HL-60 (cell line): Measurements from ENCODE around the gene CXCL13.
"Not testable (repeated sequence)": the region's sequence is repeated elsewhere in the genome, so short reads cannot be mapped to it uniquely, and the experiment has no call there.

Experiments
- DNase-seq, 2 experiments: peaks; one replicate each; pipeline ENCODE4 v3.0.0-alpha.2; 2010 to 2020; ENCODE audit warnings: low read depth in 1 of 2, low spot score in 1 of 2
- H3K27ac ChIP-seq: fragments of 250-450 bp; sonication (Bioruptor Pico); replicated peaks from 2 replicates; pipeline ENCODE4 v1.5.1; 2020; ENCODE audit warnings: mild to moderate bottlenecking, moderate library complexity
- H3K27me3 ChIP-seq: fragments of 250-450 bp; sonication (Bioruptor Pico); 2 replicates; pipeline ENCODE4 v1.5.1; 2021; ENCODE audit warnings: mild to moderate bottlenecking, moderate library complexity; ENCODE audit not compliant: insufficient read depth, poor library complexity, severe bottlenecking
- H3K4me3 ChIP-seq: replicated peaks from 2 replicates; pipeline ENCODE4 v1.5.1; 2011; ENCODE audit warnings: mild to moderate bottlenecking, control low read depth, low read length; ENCODE audit not compliant: insufficient read depth
- GABPA ChIP-seq: IDR thresholded peaks from 2 replicates; pipeline ENCODE4 v1.6.1; 2012; ENCODE audit warnings: low read depth
- POLR2AphosphoS5 ChIP-seq: IDR thresholded peaks from 2 replicates; pipeline ENCODE4 v1.6.1; 2012; ENCODE audit warnings: low read depth
- REST ChIP-seq: IDR thresholded peaks from 2 replicates; pipeline ENCODE4 v1.6.1; 2012; ENCODE audit warnings: low read depth; ENCODE audit not compliant: insufficient replicate concordance
- SPI1 ChIP-seq: IDR thresholded peaks from 2 replicates; pipeline ENCODE4 v1.6.1; 2012; ENCODE audit warnings: low read depth, mild to moderate bottlenecking, borderline replicate concordance
- TF ChIP-seq, protein P1 (sequence below): IDR thresholded peaks from one replicate; pipeline ENCODE4 v1.5.1; 2011; ENCODE audit warnings: low read length, control low read depth, inconsistent platforms; ENCODE audit not compliant: insufficient read depth

CXCL13 gene

DNA sequence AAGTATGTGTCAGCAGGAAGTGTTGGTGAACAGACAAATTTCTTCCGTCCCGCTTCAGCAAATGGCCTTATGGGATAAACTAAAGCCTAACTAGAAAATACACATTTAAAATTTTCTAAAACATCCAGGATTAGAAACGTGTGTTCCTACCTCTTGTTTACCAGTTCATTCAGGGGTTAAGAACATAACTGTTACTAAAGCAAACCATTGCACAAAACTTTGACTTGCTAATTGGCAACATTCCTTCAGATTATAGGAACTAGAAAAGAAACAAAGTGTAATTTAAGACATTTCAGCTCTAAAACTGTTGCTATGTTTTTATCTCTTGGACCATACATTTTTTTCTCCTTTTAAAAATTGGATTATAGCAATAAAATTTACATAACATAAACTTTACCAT is 39.5 kb upstream of the CXCL13 start:
- TF ChIP-seq REST (no peak), GABPA (no peak), POLR2AphosphoS5 (no peak), SPI1 (no peak)
- TF ChIP-seq, protein P1, sequence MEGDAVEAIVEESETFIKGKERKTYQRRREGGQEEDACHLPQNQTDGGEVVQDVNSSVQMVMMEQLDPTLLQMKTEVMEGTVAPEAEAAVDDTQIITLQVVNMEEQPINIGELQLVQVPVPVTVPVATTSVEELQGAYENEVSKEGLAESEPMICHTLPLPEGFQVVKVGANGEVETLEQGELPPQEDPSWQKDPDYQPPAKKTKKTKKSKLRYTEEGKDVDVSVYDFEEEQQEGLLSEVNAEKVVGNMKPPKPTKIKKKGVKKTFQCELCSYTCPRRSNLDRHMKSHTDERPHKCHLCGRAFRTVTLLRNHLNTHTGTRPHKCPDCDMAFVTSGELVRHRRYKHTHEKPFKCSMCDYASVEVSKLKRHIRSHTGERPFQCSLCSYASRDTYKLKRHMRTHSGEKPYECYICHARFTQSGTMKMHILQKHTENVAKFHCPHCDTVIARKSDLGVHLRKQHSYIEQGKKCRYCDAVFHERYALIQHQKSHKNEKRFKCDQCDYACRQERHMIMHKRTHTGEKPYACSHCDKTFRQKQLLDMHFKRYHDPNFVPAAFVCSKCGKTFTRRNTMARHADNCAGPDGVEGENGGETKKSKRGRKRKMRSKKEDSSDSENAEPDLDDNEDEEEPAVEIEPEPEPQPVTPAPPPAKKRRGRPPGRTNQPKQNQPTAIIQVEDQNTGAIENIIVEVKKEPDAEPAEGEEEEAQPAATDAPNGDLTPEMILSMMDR, result no peak
- Histone ChIP-seq H3K27me3 (no peaks in the 10 kb centered on the region), H3K27ac (no peak overlapping the region), H3K4me3 (no peak overlapping the region)
- no peak for DNase-seq

DNA sequence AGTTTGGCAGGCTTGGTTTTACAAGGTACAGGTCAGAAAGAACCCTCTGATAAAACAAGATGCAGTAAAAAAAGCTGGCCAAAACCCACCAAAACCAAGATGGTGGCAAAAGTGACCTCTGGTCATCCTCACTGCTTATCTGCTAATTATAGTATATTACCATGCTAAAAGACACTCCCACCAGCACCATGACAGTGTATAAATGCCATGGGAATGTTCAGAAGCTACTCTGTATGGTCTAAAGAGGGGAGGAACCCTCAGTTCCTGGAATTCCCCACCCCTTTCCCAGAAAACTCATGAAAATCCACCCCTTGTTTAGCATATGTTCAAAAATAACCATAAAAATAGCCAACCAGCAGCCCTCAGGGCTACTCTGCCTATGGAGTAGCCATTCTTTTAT is 38.1 kb upstream of the CXCL13 start:
- TF ChIP-seq, protein P1, result no peak
- TF ChIP-seq POLR2AphosphoS5, result no peak
- no peak for TF ChIP-seq GABPA
- TF ChIP-seq REST, result no peak
- no peak for TF ChIP-seq SPI1
- DNase-seq, result no peak
- no peak overlapping the region for H3K27ac ChIP-seq
- no peaks in the 10 kb centered on the region for H3K27me3 ChIP-seq
- no peak overlapping the region for H3K4me3 ChIP-seq

DNA sequence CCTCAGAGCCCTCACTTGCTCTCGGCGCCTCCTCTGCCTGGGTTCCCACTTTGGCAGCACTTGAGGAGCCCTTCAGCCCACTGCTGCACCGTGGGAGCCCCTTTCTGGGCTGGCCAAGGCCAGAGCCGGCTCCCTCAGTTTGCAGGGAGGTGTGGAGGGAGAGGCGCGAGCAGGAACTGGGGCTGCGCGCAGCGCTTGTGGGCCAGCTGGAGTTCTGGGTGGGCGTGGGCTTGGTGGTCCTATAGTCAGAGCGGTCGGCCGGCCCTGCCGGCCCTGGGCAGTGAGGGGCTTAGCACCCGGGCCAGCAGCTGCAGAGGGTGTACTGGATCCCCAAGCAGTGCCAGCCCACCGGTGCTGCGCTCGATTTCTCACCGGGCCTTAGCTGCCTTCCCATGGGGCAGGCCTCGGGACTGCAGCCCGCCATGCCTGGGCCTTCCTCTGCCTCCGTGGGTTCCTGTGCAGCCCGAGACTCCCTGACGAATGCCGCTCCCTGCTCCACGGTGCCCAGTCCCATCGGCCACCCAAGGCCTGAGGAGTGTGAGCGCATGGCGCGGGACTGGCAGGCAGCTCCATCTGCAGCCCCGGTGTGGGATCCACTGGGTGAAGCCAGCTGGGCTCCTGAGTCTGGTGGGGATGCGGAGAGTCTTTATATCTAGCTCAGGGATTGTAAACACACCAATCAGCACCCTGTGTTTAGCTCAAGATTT is 35.0 kb upstream of the CXCL13 start:
- H3K27me3 ChIP-seq, H3K27ac ChIP-seq, H3K4me3 ChIP-seq, DNase-seq: not testable (repeated sequence)

DNA sequence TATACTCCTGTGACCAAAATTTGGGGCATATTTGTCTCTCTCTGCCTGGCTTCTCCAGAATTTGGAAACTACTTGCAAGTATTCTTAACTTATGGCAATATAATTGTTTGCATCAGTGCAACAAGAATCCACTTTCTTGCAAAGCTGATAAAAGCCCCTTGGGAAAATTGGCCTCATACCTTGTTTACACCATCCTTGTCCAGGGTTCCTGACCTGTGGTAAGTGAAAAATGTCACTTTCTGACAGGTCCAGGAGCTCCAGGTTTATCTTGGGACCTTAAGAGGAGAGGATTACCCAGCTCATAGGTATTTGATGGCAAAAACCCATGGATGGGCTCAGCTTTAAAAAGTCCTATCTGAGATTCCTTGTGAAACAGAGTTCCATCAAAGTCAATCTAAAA is 29.3 kb upstream of the CXCL13 start:
- no peak for DNase-seq
- Histone ChIP-seq H3K4me3 (no peak overlapping the region), H3K27ac (no peak overlapping the region), H3K27me3 (no peaks in the 10 kb centered on the region)
- TF ChIP-seq SPI1, result no peak
- TF ChIP-seq GABPA, result no peak
- TF ChIP-seq, protein P1, result no peak
- no peak for TF ChIP-seq POLR2AphosphoS5
- TF ChIP-seq REST, result no peak
